Cerebellar cortex (tissue), 1 donor: ENCODE measurements around the gene CDX1.

ENCODE experiments used
- DNase-seq: peaks from one replicate; pipeline ENCODE4 v3.0.0-alpha.2; 2015; ENCODE audit warnings: low spot score

CDX1 gene

GRCh38 chr5:150146862-150147601 lies 19.5 kb upstream of the CDX1 start:
- no peak for DNase-seq

DNA sequence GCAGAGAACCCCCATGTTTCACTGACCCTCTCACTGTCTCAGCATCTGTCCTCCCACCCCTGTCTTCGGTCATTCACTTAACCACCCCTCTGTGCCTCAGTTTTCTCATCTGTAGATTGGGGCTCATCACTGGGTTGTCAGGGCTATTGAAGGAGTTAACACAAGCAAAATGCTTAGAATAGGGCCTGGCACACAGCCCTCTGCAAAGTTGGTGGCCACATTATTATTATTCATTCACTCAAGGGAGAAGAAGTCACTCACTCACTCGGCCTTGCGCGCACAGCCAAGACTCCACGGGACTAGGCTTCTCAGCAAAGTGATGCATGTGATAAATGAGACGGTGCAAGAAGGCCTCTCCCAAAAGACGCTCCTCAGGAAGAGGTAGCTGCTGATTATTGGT lies 18.9 kb upstream of the CDX1 start:
- no peak for DNase-seq

DNA sequence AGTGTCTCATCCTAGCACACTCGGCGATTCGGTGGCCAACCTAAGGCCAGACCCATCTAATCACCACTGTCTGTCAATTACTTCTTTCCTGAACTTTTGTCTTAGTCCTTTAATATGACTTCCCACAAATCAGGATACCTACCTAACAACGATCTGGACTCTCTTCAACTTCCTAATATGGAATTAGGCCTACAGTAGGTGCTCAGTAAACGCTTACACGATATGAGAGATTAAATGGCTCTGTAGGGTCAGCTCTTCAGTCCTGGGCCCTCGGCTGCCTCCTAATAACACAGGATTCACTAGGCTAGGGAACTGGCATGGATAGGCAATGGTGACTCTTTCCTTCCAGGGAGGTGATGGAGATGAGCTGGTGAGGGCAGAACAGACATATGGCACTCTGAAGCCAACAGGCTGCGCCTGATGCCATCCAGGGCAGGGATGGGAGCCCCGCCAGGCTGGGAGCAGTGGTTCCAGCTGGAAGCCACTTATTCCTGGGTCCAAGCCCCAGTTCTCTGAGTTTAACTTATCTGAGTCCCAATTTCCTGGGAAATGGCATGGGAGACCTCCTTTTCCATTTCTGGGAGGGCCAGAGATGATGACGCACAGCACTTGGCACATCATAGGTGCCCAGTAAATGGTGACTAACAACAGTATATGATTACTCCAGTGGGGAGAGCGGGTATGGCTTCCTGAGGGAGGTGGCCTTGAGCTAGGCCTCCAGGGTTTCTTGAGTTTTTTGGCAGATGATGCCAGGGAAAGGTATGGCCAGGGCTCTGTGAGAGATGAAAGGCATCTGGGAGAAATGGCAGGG lies 18.3 kb upstream of the CDX1 start:
- DNase-seq = peak; percentile 70

DNA sequence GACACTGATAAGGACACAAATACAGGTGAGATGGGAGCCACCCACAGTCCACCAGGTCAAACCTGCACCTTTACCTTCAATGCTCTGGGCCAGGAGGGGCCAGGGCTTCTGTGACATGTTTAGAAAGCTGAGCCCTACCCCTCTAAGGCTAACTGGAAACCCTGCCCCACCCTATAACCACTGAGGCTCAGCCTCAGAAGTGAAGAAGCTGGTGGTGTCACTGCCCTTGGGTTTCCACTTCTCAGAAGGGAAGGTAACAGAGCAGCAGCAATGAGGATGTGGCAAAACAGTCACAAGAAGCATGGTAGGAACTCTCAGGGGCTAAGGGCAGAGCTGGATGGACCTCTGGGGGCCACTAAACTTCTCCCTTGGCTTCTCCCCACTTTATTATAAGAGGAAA lies 17.0 kb upstream of the CDX1 start:
- no peak for DNase-seq

GRCh38 chr5:150152636-150153462 lies 13.7 kb upstream of the CDX1 start:
- DNase-seq = no peak

DNA sequence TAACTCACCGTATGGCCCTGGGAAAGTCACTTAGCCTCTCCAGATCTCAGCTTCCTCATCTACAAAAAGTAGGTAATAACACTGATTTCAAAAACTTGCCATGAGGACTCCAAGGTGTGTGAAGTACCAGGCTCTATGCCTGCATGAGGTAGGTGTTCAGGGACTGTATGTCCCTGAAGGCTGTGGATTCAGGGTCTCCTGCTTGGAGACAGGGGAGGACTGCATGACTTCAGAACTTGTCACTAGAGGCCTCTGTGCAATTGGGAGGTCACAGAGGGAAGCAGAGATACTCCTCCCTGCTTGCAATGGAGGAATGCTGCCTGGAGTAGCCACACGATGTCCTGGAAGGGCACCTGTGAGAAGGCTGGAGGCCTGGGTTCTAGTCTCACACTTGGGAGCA lies 13.1 kb upstream of the CDX1 start:
- DNase-seq = no peak

DNA sequence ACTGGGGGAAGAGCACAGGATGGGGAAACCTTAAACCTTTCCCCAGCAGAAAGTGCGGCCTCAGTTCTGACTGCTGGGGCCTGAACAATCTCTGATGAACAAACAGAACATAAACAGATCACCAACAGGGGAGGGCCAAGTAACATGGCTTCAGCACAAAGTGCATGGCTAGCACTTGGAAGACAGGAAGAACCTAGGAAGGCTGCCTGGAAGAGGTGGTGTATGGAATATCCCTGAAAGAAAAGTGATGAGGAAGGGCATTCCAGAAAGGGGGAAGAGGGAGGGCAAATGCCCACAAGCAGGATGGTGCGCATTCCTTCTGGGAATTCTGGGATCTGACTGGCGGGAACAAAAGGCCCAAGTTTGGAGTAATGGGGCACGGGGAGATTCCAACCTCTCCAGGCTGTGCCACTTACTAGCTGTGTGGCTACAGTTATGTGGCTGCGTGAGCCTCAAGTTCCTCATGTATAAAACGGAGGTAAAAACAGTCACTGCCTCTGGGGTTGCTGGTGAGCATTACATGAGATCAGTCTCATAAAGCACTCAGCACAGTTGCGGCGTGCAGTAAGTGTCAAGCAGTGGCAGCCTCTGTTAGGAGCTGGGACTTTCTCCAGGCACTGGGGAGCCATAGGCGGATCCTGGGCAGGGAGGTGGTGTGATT lies 12.5 kb upstream of the CDX1 start:
- peak; percentile 54 for DNase-seq

DNA sequence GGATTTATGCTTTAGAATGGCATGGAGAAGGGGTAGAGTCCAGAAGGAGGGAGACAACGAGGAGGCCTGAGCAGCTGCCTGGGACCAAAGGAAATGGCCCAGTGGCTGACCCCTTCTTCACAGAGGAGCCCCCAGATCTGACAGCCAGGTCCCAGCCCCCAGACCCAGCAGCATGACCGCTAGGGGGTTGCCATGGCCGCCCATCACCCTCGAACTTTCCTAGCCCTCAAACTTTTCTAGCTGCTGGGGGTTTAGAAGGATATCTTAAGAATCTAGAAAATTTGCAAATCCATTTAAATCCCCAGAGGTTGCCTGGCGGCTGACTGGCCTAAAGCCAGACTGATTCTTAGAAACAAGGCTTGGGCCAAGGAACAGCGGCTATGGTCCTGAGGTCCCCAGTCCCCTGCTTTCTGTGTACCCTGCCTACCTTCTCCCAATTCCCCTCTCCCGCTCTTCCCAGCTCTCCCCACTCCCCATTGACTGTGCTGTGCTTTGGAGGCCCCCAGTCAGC lies 11.9 kb upstream of the CDX1 start:
- DNase-seq = peak; percentile 54

GRCh38 chr5:150155258-150156026 lies 11.1 kb upstream of the CDX1 start, which contains the start of gene PDGFRB:
PDGFRB (minus strand) TSS chr5:150155845; CDS start chr5:150137047, 18,798 bp downstream.
- peak; percentile 65 for DNase-seq

GRCh38 chr5:150156027-150156368 lies 10.6 kb upstream of the CDX1 start:
- DNase-seq = no peak

GRCh38 chr5:150156540-150156939 lies 10.0 kb upstream of the CDX1 start:
- DNase-seq = no peak

- DNase-seq = no peak
Observed at GRCh38 chr5:150157168-150157567, 9.4 kb upstream of the CDX1 start.

DNA sequence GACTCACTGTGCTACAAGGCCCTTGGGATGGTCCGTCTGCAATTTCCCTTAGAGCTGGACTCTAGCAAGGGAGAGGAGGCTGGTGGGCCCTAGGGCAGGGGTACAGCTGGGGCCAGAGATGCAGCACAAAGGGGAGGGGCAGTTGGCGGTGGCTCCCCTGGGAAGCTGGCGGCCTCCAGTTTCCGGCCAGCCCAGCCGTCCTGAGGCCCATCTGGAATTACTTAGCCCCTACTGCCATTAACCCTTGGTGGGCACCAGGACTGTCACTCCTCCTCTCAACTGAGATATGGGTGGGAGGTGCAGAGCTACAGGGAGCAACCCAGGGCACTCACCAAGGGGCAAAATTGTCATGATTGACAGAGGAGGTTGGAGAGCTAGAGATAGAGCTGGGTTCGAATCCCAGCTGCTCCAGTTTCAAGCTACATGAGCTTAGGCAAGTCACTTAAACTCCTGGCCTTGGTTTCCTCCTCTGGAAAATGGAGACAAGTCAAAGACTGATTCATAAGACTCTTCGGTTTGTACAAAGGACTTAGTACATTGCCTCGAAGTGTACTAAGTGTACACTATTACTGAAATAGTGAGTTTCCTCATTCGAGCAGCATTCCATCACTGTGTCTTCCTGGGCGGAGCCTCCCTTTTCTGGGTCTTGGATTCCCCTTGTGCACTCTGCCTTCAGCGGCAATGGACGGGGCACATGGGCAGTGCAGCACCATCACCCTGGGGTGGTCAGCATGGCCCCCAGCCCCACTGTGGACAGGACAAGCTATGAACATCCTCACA lies 8.2 kb upstream of the CDX1 start:
- no peak for DNase-seq

DNA sequence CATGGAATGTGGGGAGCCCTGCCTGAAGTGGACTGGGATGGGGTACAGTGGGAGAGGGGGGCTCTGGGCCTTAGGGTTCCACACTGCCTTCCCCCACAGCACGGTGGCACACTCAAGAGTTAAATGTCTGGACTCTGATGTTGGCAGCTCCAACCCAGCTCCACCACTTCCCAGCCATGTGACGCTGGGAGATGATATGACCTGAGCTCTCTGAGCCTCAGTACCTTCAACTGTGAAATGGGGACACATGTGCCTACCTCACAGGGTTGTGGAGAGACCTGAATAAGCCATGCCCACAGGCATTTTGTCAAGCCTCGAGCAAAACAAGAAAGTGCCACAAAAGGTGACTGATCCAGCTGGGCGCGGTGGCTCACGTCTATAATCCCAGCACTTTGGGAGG lies 7.5 kb upstream of the CDX1 start:
- DNase-seq = no peak

DNA sequence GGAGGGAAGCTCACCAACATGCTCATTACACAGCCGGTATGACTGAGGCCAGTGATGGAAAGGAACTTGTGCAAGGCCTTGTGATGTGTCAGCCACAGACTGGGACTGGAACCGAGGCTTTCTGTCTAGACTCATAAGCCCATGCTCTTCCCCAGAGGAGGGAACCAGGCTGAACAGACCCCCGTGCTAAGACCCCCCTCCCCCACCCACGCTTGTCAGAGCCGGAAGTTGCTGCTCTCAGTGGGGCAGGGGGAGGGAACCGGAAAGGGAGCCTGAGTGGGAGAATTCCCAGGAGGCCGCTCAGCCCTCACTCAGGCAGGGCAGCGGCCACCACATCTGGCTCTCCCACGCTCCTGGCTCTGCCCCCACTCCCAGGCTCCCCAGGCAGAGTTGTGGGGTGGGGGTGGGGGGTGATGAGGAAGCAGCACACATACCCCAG lies 6.8 kb upstream of the CDX1 start:
- DNase-seq = no peak

DNA sequence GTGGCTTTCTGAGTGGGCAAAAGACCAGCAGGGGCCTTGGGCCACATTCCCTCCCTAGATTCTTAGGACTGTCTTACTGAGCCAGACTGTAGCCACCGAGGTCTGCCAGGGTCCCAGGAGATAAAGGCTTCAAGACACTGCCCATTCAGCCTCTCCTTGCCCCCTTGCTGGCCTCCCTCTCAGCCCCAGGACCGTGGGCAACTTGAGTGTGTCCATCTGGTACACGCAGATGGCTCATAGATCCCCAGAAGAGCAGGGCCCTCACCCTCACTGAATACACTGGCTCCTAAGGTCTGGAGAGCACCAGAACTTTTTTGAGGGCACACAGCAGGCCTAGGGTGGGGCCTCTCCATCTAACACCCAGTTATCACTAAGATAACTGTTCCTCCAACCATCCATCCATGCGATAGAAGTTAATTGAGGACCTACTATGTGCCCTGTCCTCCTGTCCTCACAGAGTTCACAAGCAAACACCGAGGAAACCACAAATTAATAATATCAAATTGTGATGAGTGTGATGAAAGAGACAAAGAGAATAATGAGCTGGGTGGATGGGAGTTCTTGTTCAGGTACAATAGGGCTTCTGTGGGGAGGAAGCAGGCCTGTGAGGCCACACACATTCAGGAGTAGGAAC lies 6.0 kb upstream of the CDX1 start:
- DNase-seq = no peak

DNA sequence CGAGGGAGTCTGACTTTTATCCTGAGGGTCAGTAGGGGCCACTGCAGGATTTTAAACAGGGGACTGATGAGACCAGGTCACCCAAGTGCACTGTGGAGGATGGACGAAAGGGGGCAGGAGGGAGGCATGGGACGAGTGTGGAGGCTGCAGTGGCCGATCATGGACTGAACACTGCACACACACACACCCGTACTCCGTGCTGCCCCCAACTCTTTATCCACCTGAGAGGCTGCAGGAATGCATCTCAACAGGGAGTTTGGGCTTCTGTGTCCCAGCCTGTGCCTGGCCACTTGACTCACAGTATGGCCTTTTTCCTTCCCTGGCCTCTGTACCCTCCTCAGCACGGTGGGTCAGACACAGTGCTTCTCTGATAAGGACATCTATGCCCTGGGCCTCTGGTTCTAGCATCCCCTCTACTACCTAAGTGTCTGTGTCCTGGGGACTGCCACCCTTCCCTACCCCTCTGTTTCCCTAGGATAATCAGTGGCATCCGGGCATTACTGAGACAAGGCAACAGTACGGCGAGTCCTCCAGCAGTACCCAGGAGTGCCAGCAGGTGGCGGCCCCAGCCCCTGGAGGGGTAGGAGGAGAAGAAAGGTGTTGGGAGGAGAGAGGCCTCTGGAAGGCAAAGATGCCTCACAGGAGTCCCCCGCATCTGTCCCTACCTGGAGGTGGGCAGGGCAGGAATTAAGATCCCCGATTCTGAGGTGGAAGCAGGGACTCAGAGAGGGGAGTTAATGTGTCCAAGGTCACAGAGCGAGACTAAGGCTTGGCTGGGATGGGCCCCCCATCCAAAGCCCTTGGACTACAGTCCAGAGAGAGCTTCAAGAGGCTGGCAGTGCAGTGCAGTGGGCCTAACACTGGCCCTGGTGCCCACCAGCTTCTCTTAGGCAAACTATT lies 5.1 kb upstream of the CDX1 start:
- DNase-seq = peak; percentile 89

DNA sequence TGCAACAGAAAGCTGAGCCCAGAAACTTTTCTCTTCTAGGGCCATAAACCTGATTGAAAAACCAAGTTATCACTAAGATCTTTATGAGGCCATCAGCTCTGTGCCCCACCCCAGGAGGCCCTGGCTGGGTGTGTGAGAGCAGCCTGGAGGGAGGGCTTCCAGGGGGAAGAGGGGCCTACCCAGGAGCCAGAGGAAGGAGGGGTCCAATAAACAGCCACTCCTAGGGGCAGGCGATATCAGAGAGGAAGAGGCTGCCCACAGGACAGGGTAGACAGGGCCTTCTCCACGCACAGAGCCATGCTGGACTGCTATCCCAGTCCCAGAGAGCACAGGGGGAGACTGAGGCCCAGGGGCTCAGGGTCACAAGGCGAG lies 4.5 kb upstream of the CDX1 start:
- DNase-seq = no peak

DNA sequence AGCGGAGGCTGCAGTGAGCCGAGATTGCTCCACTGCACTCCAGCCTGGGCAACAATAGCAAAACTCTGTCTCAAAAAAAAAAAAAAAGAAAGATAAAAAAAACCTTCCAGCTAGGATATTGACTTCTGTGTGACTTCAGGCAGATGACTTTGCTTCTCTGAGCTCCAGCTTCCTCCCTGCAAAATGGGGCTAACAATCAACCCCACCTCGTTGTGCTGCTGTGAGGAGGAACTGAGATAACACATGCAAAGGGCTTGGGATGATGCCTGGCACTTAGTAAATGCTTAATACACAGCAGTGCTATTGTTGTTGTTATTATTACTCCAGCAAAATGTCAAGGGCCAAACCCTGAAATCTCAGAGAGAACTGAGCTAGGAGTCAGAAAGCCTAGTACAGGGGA lies 3.5 kb upstream of the CDX1 start:
- DNase-seq = no peak
